Measurements from ENCODE around the gene PTPRR.

PTPRR gene

GRCh38 chr12:70683976-70684375, 236.6 kb downstream of the PTPRR start:
- no peak for DNase-seq

GRCh38 chr12:70671698-70672097, 248.8 kb downstream of the PTPRR start:
- DNase-seq = no peak

GRCh38 chr12:70670948-70671347, 249.6 kb downstream of the PTPRR start:
- DNase-seq = no peak

DNA sequence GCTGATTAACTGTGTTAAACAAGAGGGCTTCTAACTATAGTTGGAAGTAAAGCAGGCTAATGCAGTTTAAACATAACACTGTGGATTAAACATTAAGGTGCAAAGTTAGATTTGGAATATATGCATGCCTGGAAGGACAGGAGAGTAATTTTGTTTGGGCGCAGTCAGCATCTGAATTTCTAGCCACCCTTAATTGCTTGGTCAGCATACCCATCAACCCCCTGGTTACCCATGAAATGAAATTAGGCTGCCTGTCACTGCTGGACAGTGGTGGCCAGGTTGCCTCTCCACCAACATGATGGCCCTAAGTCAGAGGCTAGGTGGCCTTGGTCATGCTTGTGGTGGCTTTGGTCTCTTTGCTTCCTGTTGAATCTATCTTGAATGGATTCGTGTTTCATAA, 253.3 kb downstream of the PTPRR start:
- no peak for DNase-seq

DNA sequence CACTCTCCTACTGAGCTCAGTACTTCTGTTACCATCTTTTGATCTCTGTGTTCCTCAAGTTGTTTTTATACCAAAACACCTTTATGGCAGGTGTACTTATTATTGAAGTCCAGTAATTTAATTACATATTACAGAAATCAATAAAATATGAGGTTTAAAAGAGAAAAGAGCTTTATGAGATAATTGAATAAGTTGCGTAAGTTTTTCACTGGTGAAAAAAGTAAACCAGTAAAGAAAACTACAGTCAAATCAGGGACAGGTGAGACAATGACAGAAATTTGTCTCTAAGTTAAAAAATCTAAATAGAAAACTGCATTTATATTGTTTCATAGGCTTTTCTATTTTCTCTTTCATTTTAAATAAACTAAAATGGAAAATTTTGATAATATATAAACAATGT, 254.2 kb downstream of the PTPRR start:
- DNase-seq = no peak

- no peak for DNase-seq
Measured at GRCh38 chr12:70664465-70664881, 256.1 kb downstream of the PTPRR start.

GRCh38 chr12:70663838-70664237, 256.7 kb downstream of the PTPRR start:
- DNase-seq = no peak

DNA sequence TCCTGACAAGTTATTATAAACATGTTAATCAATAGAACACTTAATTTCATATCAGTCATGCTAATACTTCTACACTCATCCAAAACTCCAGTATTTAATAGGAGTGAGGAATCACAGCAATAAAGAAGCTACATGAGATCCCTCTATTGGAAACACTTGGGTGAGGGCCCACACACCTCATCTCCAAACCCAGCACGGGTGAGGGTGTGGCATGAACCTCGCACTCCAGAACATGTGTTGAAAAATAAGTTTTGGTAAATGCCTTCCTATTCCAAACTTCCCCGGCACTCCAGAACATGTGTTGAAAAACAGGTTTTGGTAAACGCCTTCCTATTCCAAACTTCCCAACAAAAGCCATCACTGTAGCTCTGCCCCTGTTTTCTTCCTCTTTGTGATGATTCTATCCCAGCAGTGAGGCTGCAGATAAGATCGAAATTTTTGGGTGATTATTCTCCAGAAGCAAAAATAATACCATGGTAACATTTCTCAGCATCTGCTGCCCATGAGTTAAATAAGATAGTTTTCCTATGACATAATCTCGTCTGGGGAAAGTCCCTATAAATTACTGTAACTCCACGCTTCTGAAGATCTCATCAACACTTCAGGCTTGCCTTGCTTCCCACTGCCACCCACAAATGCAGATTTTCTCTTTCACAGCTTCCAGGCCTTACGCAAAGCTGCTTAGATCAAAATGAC, 258.9 kb downstream of the PTPRR start:
- no peak for DNase-seq

DNA sequence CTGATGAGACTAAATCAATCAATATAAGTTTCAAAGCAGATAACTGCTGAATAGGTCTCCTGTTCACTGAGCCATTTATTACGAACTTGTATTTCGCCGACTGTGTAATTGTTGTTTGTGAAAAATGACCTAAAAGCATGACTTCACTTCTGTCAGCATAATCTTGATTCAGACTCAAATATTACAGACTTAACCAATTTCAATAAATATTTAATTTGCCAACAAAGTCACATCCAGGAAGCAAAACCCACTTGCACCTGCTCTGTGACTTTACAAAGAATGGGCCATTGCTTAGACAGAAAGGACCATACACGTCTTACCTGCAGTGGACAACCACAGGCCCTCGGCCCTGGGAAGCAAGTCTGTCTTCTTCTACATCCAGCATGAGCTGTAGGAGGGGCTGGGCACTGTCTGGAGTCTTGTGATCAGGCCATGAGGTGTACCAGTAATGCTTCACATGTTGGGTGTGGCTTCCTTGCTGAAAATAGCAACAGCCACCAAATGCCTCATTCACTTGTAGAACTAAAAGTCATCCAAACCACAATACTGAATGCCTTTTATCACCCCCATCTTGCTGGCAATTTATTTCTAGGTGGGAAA, 259.8 kb downstream of the PTPRR start:
- no peak for DNase-seq

DNA sequence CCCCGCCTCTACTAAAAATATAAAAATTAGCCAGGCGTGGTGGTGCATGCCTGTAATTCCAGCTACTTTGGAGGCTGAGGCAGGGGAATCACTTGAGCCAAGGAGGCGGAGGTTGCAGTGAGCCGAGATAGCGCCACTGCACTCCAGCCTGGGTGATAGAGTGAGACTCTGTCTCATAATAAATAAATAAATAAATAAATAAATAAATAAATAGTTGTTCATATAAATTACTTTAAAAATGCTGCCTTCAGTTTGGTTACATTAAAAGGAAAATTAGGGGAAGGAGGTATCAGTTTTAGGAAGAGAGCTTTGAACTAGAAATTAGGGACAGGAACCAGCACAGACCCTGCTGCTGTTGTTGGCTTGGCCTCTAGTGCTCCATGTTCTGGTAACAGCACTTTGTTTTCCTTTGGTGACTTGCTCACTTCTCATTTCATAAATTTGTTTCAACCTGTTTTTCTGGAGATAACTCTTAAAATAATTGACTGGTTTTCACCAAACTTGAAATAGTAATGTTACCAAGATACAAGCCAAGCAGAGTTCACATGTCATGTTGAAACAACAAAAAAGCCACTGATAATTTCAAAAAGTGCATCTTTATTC, 260.4 kb downstream of the PTPRR start:
- no peak for DNase-seq

- DNase-seq = no peak
Measured at GRCh38 chr12:70659077-70659606, 261.4 kb downstream of the PTPRR start.

DNA sequence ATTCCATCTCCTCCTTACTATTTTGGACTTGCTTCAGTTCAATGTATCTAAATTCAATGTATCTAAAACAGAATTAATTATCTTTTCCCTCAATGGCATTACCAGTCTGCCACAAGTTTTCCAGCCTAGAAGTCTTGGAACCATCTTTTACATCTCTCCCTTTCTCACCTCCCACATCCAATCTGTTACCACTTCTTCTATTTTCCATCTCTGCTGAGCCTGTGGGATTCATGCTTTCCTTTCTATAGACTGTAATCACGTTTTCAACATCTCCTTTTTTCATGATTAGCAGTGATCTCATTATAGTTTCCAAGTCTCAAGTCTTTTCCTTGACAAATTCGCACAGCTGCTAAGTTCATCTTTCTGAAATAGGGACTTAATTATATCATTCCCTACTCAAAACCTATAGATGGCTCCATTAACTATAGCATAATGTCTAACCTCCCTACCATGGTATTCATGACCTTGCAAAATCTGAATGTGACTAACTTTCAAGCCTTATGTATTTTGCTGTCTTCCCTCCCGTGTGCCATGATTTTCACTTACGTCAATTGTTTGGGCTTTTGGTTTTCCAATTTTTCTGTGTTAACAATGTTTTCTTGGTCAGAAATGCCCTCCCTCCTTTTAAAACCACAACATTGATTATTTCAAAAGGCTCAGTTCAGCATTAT, 262.8 kb downstream of the PTPRR start:
- DNase-seq = no peak

DNA sequence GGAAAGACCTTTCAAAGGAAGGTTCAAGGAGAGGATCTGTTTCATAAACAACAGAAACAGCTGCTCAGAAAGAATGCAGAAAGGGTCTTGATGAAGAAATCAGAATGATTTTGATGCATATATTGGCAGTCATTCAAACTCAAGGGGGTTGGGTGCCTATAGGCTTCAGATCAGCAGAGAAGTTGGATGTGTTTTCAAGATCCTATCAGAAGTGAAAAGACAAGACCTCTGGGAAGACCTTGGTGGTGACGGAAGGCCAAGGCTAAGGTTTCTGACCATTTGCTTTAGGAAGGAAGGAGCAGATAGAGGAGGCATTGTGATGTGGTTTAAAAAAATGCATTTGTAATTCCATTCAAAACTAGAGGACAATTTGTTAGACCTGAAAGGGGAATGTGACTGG, 268.1 kb downstream of the PTPRR start:
- no peak for DNase-seq

DNA sequence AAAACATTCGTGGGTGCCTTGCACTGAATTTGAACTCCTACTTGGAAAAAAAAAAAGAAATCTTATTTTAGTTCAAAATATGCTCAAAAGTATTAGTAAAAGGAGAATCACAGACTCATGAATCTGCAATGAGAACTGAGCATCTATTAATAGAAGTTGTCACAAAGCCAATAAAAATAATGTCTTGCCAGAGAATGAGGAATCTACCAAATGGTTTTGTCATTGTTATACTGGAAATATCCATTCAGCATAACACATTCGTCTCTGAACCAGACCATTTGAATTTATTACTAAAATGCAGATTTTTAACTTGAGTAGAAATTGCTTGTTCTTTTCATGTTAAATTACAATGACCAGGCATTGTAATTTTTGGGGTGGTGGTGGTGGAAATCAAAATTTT, 271.7 kb downstream of the PTPRR start:
- no peak for DNase-seq

DNA sequence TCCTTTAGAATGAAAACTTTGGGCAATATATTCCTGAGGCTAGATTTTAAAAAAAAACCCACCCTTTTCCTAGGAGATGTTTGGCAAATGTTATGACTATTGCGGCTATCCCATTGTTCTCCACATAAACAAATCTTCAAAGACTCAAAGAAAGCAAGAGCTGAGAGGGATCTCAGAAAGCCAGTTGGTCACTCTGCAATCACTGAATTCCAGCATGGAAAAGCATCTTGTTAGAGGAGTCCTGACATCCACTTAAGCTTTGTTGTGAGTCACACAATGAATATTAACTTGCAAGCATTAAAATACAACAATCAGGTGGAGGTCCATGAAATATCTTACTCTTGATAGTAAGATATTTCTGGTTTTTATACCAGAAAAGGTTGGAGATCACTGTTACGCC, 272.3 kb downstream of the PTPRR start:
- DNase-seq = no peak

GRCh38 chr12:70646850-70647249, 273.7 kb downstream of the PTPRR start:
- DNase-seq = no peak

GRCh38 chr12:70645494-70646317, 274.8 kb downstream of the PTPRR start:
- no peak for DNase-seq

- DNase-seq = no peak
Measured at GRCh38 chr12:70644861-70645260, 275.7 kb downstream of the PTPRR start.

- no peak for DNase-seq
Measured at GRCh38 chr12:70643939-70644338, 276.6 kb downstream of the PTPRR start.

GRCh38 chr12:70641691-70642090, 278.8 kb downstream of the PTPRR start:
- no peak for DNase-seq

DNA sequence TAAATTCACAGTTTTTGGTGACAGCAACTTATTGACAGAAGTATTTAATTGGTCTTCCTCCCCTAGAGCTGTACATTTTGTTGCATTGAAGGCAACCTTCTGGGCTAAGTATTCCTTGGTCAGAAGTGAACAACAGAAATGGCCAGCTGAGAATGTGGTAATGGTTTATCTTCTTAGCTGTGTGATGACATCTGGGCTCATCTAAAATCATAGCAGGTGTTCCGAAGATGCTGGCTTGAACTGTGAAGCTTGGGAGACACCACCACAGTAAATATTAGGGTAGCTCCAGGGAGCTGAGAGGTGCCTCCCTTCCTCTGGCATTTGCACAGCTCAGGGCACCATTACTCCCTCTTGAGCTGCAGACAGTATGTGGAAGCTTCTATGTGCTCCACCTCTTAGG, 279.6 kb downstream of the PTPRR start:
- DNase-seq = no peak

GRCh38 chr12:70639535-70639934, 281.0 kb downstream of the PTPRR start:
- no peak for DNase-seq
